Dermis microvascular lymphatic vessel endothelial cell (primary cell): ENCODE data around the gene RAB39A. TPM values are rescaled to one million over a fixed set of nuclear protein-coding genes. Genes with fewer than 3 reads are reported as not detected.
"Not testable (repeated sequence)": the region's sequence is repeated elsewhere in the genome, so short reads cannot be mapped to it uniquely, and the experiment has no call there.

Experiments
- DNase-seq, 2 donors: peaks; one replicate each; pipeline versions ENCODE4 v3.0.0 to v3.0.0-alpha.2; 2010; ENCODE audit warnings: low read depth in 2 of 2
- total RNA-seq: library from RNA; depleted of rRNA; stranded (reverse); fragments of >200 nt; gene quantifications from 2 replicates; pipeline ENCODE4 v1.2.1, GENCODE V29; 2014

RAB39A gene
- total RNA-seq: 0.13 TPM in 1 of 2 replicates, not detected in the other

GRCh38 chr11:107928046-107928766 is at the start of gene RAB39A:
Gene RAB39A, plus strand, starts transcription at chr11:107928448. Its CDS starts 121 bp downstream, at chr11:107928569.
- DNase-seq: peak; percentile 81 to 94

GRCh38 chr11:107881471-107881870 is 46.8 kb upstream of the RAB39A start:
- not testable (repeated sequence) for DNase-seq

- no peak for DNase-seq
These were observed 46.0 kb upstream of the RAB39A start for GRCh38 chr11:107882095-107882820.

- peak; percentile 57 to 69 for DNase-seq
These were observed 30.0 kb upstream of the RAB39A start for GRCh38 chr11:107898270-107898669.

- DNase-seq: no peak
These were observed 20.0 kb upstream of the RAB39A start for GRCh38 chr11:107908211-107908610.

- not testable (repeated sequence) for DNase-seq
These were observed 15.8 kb upstream of the RAB39A start for GRCh38 chr11:107912415-107912814.

- DNase-seq: no peak
These were observed 13.0 kb upstream of the RAB39A start for GRCh38 chr11:107915229-107915628.

- peak in 1 of 2 donors; percentile 46 for DNase-seq
These were observed 11.5 kb upstream of the RAB39A start for GRCh38 chr11:107916671-107917241.

GRCh38 chr11:107921997-107922396 is 6.3 kb upstream of the RAB39A start:
- DNase-seq: no peak

- not testable (repeated sequence) for DNase-seq
These were observed 4.7 kb upstream of the RAB39A start for GRCh38 chr11:107923519-107923918.

- no peak for DNase-seq
These were observed 3.9 kb upstream of the RAB39A start for GRCh38 chr11:107924306-107924705.

- DNase-seq: no peak
These were observed 689 bp upstream of the RAB39A start for GRCh38 chr11:107927559-107927958.

- DNase-seq: no peak
These were observed 689 bp downstream of the RAB39A start for GRCh38 chr11:107928767-107929507.

- no peak for DNase-seq
These were observed 1.5 kb downstream of the RAB39A start for GRCh38 chr11:107929611-107930200.

- no peak for DNase-seq
These were observed 3.0 kb downstream of the RAB39A start for GRCh38 chr11:107931206-107931605.

- DNase-seq: no peak
These were observed 19.7 kb downstream of the RAB39A start for GRCh38 chr11:107947904-107948303.

- DNase-seq: not testable (repeated sequence)
These were observed 20.1 kb downstream of the RAB39A start for GRCh38 chr11:107948328-107948727.

GRCh38 chr11:107951155-107951554 is 22.9 kb downstream of the RAB39A start:
- no peak for DNase-seq

- DNase-seq: no peak
These were observed 25.2 kb downstream of the RAB39A start for GRCh38 chr11:107953446-107953845.

GRCh38 chr11:107956543-107956942 is 28.3 kb downstream of the RAB39A start:
- DNase-seq: no peak

GRCh38 chr11:107957109-107957588 is 28.9 kb downstream of the RAB39A start:
- no peak for DNase-seq
